ENCODE results near the gene TADA2A.

Gene TADA2A

GRCh38 chr17:37358830-37359681 lies 47.6 kb upstream of the TADA2A start (continued):
- TF ChIP-seq ZNF548 (tag by site-specific recombination; IDR thresholded peaks at IDR 0.05) (no peak), BCL6B (tag by site-specific recombination; IDR thresholded peaks at IDR 0.05) (no peak), KLF17 (tag by site-specific recombination; IDR thresholded peaks at IDR 0.05) (peak; percentile 79), GLI4 (tag by site-specific recombination; IDR thresholded peaks at IDR 0.05) (no peak), REST (tag by site-specific recombination; IDR thresholded peaks at IDR 0.05) (no peak), ZNF423 (tag by site-specific recombination; IDR thresholded peaks at IDR 0.05) (peak; percentile 40; the same call in 1 of the 2 replicates), AEBP2 (tag by site-specific recombination; IDR thresholded peaks at IDR 0.05; ENCODE audit: borderline replicate concordance) (no peak), ZNF670 (tag by site-specific recombination; IDR thresholded peaks at IDR 0.05; ENCODE audit: low read depth) (no peak), ZNF416 (tag by site-specific recombination; IDR thresholded peaks at IDR 0.05) (no peak), ZNF664 (tag by site-specific recombination; IDR thresholded peaks at IDR 0.05) (no peak), ZNF791 (tag by site-specific recombination; IDR thresholded peaks at IDR 0.05) (no peak), ZNF37A (tag by site-specific recombination; IDR thresholded peaks at IDR 0.05) (no peak), TSHZ1 (tag by site-specific recombination; IDR thresholded peaks at IDR 0.05; ENCODE audit: borderline replicate concordance) (no peak), ZNF114 (tag by site-specific recombination; IDR thresholded peaks at IDR 0.05) (no peak), ZNF518A (tag by site-specific recombination; conservative IDR thresholded peaks at IDR 0.05; ENCODE audit: low read depth) (no peak), YY2 (tag by site-specific recombination; IDR thresholded peaks at IDR 0.05) (no peak), ZFP69B (tag by site-specific recombination; IDR thresholded peaks at IDR 0.05) (peak; percentile 33; the same call in 1 of the 2 replicates), ZNF768 (tag by site-specific recombination; IDR thresholded peaks at IDR 0.05) (no peak), ZNF19 (tag by site-specific recombination; IDR thresholded peaks at IDR 0.05; ENCODE audit: low read depth) (no peak), ZIC2 (tag by site-specific recombination; IDR thresholded peaks at IDR 0.05) (peak; percentile 82), OVOL3 (tag by site-specific recombination; IDR thresholded peaks at IDR 0.05) (no peak), ZBTB20 (tag by site-specific recombination; IDR thresholded peaks at IDR 0.05) (peak; percentile 32; the same call in 1 of the 2 replicates), ZNF24 (tag by site-specific recombination; IDR thresholded peaks at IDR 0.05) (peak; percentile 56; the same call in 1 of the 2 replicates)

All from HEK293 (cell line).